IMR-90 (cell line): ENCODE data around the gene VSIG4. TPM values are rescaled to one million over a fixed set of nuclear protein-coding genes. Genes with fewer than 3 reads are reported as not detected.

Source experiments
- ATAC-seq: fragments of 200-7000 bp; cut with Tn5 transposase; 2 replicates; pipeline ENCODE4 v1.9.1; 2020; ENCODE audit warnings: low read depth, mild to moderate bottlenecking, moderate library complexity
- BruUV-seq: library from RNA; stranded (reverse); fragments of 400-500 nt; replicated peaks from 2 replicates; lab custom pipeline; 2021; lab: Mats Ljungman, UMichigan
- CTCF ChIA-PET: fragments of 300-600 bp; formaldehyde crosslinking; extraction: SDS; loops from one replicate; lab custom pipeline; 2021; ENCODE audit warnings: antibody characterized with exemption; lab: Yijun Ruan, JAX
- POLR2A ChIA-PET: fragments of 300-600 bp; sonication (Branson Sonifier 250); formaldehyde crosslinking; loops from one replicate; lab custom pipeline; 2022; ENCODE audit warnings: antibody characterized with exemption; ENCODE audit not compliant: unreplicated experiment; lab: Charles Lee
- DNase-seq: peaks from one replicate; pipeline ENCODE4 v3.0.0; 2013
- H2AFZ ChIP-seq: replicated peaks from 2 replicates; pipeline ENCODE3; 2013; ENCODE audit warnings: low read length, mild to moderate bottlenecking; ENCODE audit not compliant: poor library complexity
- H2AK5ac ChIP-seq: 2 replicates; pipeline ENCODE4 v1.6.1; 2013; ENCODE audit warnings: low read depth, low read length, inconsistent platforms
- H2AK9ac ChIP-seq: replicated peaks from 2 replicates; pipeline ENCODE3; 2013; ENCODE audit warnings: mild to moderate bottlenecking, low read depth, low read length, moderate library complexity; ENCODE audit not compliant: poor library complexity
- H2BK120ac ChIP-seq: 2 replicates; pipeline ENCODE4 v1.6.1; 2013; ENCODE audit warnings: low read depth, low read length, inconsistent platforms
- H2BK15ac ChIP-seq: 3 replicates; pipeline ENCODE4 v1.6.1; 2013; ENCODE audit warnings: low read depth, low read length, inconsistent platforms
- H2BK20ac ChIP-seq: 2 replicates; pipeline ENCODE4 v1.6.1; 2013; ENCODE audit warnings: low read depth, mild to moderate bottlenecking, inconsistent platforms, low read length, moderate library complexity
- H2BK5ac ChIP-seq: 2 replicates; pipeline ENCODE4 v1.6.1; 2013; ENCODE audit warnings: mild to moderate bottlenecking, low read depth, low read length, inconsistent platforms; ENCODE audit not compliant: poor library complexity, severe bottlenecking
- H3K14ac ChIP-seq: replicated peaks from 2 replicates; pipeline ENCODE4 v1.6.1; 2013; ENCODE audit warnings: low read depth, low read length, inconsistent platforms
- H3K18ac ChIP-seq: 2 replicates; pipeline ENCODE4 v1.6.1; 2013; ENCODE audit warnings: low read depth, low read length, control low read depth
- H3K23ac ChIP-seq: 2 replicates; pipeline ENCODE4 v1.6.1; 2013; ENCODE audit warnings: low read depth, low read length, inconsistent platforms
- H3K27ac ChIP-seq: 2 replicates; pipeline ENCODE4 v1.5.1; 2013; ENCODE audit warnings: mild to moderate bottlenecking, control low read depth, low read length; ENCODE audit not compliant: insufficient read depth
- H3K27me3 ChIP-seq: 2 replicates; pipeline ENCODE4 v1.6.1; 2013; ENCODE audit warnings: low read length; ENCODE audit not compliant: control insufficient read depth, insufficient read depth
- H3K36me3 ChIP-seq: 2 replicates; pipeline ENCODE4 v1.6.1; 2013; ENCODE audit warnings: low read length, mixed read lengths; ENCODE audit not compliant: control insufficient read depth, insufficient read depth
- H3K4ac ChIP-seq: 2 replicates; pipeline ENCODE4 v1.6.1; 2013; ENCODE audit warnings: low read depth, low read length, inconsistent platforms
- H3K4me1 ChIP-seq: 2 replicates; pipeline ENCODE4 v1.6.1; 2013; ENCODE audit warnings: low read length, mixed read lengths; ENCODE audit not compliant: control insufficient read depth, insufficient read depth
- H3K4me2 ChIP-seq: 2 replicates; pipeline ENCODE4 v1.6.1; 2013; ENCODE audit warnings: low read depth, mild to moderate bottlenecking, control low read depth, low read length, moderate library complexity
- H3K4me3 ChIP-seq: 2 replicates; pipeline ENCODE4 v1.5.1; 2013; ENCODE audit warnings: low read depth, mild to moderate bottlenecking, control low read depth, low read length, moderate library complexity; ENCODE audit not compliant: insufficient read depth
- H3K56ac ChIP-seq: 2 replicates; pipeline ENCODE4 v1.6.1; 2013; ENCODE audit warnings: low read length, inconsistent platforms; ENCODE audit not compliant: insufficient read depth; ENCODE audit errors: extremely low read depth
- H3K79me1 ChIP-seq, 2 experiments: 2 replicates each; pipeline ENCODE4 v1.6.1; 2013; ENCODE audit warnings: low read length in 2 of 2, inconsistent platforms in 1 of 2, low read depth in 1 of 2
- H3K9ac ChIP-seq: 2 replicates; pipeline ENCODE4 v1.6.1; 2013; ENCODE audit warnings: low read depth, low read length, control low read depth
- H3K9me1 ChIP-seq: 2 replicates; pipeline ENCODE4 v1.6.1; 2013; ENCODE audit warnings: low read length, inconsistent platforms; ENCODE audit not compliant: insufficient read depth
- H3K9me3 ChIP-seq: 2 replicates; pipeline ENCODE4 v1.6.1; 2013; ENCODE audit warnings: low read length; ENCODE audit not compliant: control insufficient read depth, insufficient read depth
- H4K20me1 ChIP-seq: 2 replicates; pipeline ENCODE4 v1.6.1; 2013; ENCODE audit warnings: low read length, inconsistent platforms; ENCODE audit not compliant: insufficient read depth
- H4K5ac ChIP-seq: 2 replicates; pipeline ENCODE4 v1.6.1; 2013; ENCODE audit warnings: mild to moderate bottlenecking, low read depth, low read length, control low read depth
- H4K8ac ChIP-seq, 2 experiments: 2 replicates each; pipeline ENCODE4 v1.6.1; 2013; ENCODE audit warnings: low read depth in 2 of 2, low read length in 2 of 2, control low read depth in 1 of 2, inconsistent platforms in 1 of 2
- H4K91ac ChIP-seq: 2 replicates; pipeline ENCODE4 v1.6.1; 2013; ENCODE audit warnings: low read depth, low read length, inconsistent platforms; ENCODE audit not compliant: insufficient read depth
- BHLHE40 ChIP-seq: fragments of 150-350 bp; IDR thresholded peaks from 2 replicates; pipeline ENCODE4 v1.6.1; 2016; ENCODE audit warnings: mild to moderate bottlenecking, low read depth, low read length
- CEBPB ChIP-seq: IDR thresholded peaks from 2 replicates; pipeline ENCODE4 v1.6.1; 2012; ENCODE audit warnings: low read depth, low read length, improper control_type of control experiment
- FOS ChIP-seq: fragments of 150-350 bp; IDR thresholded peaks from 2 replicates; pipeline ENCODE4 v1.6.1; 2016; ENCODE audit warnings: low read depth, low read length
- WGBS, 2 experiments: methylation state at CpG; one replicate each; pipeline versions ENCODE4 v1.1.5 to v1.1.7; 2013; ENCODE audit warnings: missing lambda C conversion rate in 2 of 2; ENCODE audit not compliant: insufficient read length in 1 of 2; ENCODE audit errors: extremely low coverage in 2 of 2; 5-methylcytosine and 5-hydroxymethylcytosine counted together
- dilution Hi-C: fragments of 300-500 bp; cut with HindIII; formaldehyde crosslinking; loops from one replicate; pipeline ENCODE4 v1.14.3; 2018; ENCODE audit warnings: low sequenced_read_pairs; ENCODE audit not compliant: unreplicated experiment
- in situ Hi-C: fragments of 300-500 bp; cut with MboI; formaldehyde crosslinking; loops from 3 replicates; pipeline ENCODE4 v1.14.3; 2019; ENCODE audit warnings: low sequenced_read_pairs, inconsistent platforms, mixed read lengths
- intact Hi-C: fragments of 100-400 bp; cut with micrococcal nuclease; formaldehyde crosslinking; loops from 2 replicates; pipeline ENCODE4 v1.10.0; 2022
- polyA plus RNA-seq, 3 experiments: library from polyadenylated mRNA; depleted of rRNA; stranded (reverse); fragments of >200 nt; gene quantifications; 2 replicates each; pipeline ENCODE4 v1.2.3, GENCODE V29; 2012; ENCODE audit warnings: low replicate concordance in 1 of 3
- total RNA-seq: library from RNA; depleted of rRNA; stranded (reverse); fragments of >200 nt; gene quantifications from 2 replicates; pipeline ENCODE4 v1.2.3, GENCODE V29; 2012
- TF ChIP-seq, protein P1 (sequence below): conservative IDR thresholded peaks from 2 replicates; pipeline ENCODE4 v1.5.1; 2012; ENCODE audit warnings: mild to moderate bottlenecking, low read depth, low read length, improper control_type of control experiment

VSIG4 gene
- total and polyA plus RNA-seq, 2 of the 4 experiments (the other 2 are of a cell fraction): not detected

- in situ Hi-C loops: no loop called here
Observed at GRCh38 chrX:66022632-66023384, 17.1 kb downstream of the VSIG4 start.

More at GRCh38 chrX:66022632-66023384, 17.1 kb downstream of the VSIG4 start:
- dilution Hi-C loops: no loop called here
- no peak overlapping the region for H4K91ac ChIP-seq
- no peak for DNase-seq
- POLR2A ChIA-PET: no interaction called here
- no peaks in the 10 kb centered on the region for H3K4me1 ChIP-seq
- peaks cover 7% of the 10 kb centered on the region for H3K27me3 ChIP-seq
- H4K8ac ChIP-seq: no peak overlapping the region
- no peaks in the 10 kb centered on the region for H4K20me1 ChIP-seq
- no peaks in the 10 kb centered on the region for H3K9me3 ChIP-seq
- no peak overlapping the region for H3K9ac ChIP-seq
- H3K56ac ChIP-seq: no peak overlapping the region
- H3K36me3 ChIP-seq: no peaks in the 10 kb centered on the region
- WGBS, 2 experiments: no CpG with 5 or more reads among the region's 5 CpGs
- intact Hi-C loops: no loop called here
- no peak overlapping the region for H3K4me2 ChIP-seq
- H3K27ac ChIP-seq: no peak overlapping the region
- H3K4me3 ChIP-seq: no peak overlapping the region
- no peak overlapping the region for H2BK5ac ChIP-seq
- ATAC-seq: no peak
- H2AK5ac ChIP-seq: no peak overlapping the region
- H2BK120ac ChIP-seq: no peak overlapping the region
- no peak overlapping the region for H2AFZ ChIP-seq
- H2BK20ac ChIP-seq: no peak overlapping the region
- TF ChIP-seq, protein P1, sequence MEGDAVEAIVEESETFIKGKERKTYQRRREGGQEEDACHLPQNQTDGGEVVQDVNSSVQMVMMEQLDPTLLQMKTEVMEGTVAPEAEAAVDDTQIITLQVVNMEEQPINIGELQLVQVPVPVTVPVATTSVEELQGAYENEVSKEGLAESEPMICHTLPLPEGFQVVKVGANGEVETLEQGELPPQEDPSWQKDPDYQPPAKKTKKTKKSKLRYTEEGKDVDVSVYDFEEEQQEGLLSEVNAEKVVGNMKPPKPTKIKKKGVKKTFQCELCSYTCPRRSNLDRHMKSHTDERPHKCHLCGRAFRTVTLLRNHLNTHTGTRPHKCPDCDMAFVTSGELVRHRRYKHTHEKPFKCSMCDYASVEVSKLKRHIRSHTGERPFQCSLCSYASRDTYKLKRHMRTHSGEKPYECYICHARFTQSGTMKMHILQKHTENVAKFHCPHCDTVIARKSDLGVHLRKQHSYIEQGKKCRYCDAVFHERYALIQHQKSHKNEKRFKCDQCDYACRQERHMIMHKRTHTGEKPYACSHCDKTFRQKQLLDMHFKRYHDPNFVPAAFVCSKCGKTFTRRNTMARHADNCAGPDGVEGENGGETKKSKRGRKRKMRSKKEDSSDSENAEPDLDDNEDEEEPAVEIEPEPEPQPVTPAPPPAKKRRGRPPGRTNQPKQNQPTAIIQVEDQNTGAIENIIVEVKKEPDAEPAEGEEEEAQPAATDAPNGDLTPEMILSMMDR: 0 out of 2 replicates have a peak, but pooled peaks have one; percentile 12
- no peak for TF ChIP-seq FOS
- TF ChIP-seq CEBPB: no peak
- no peak for TF ChIP-seq BHLHE40
- no peaks in the 10 kb centered on the region for H3K79me1 ChIP-seq
- H3K9me1 ChIP-seq: no peaks in the 10 kb centered on the region
- no peak overlapping the region for H3K4ac ChIP-seq
- CTCF ChIA-PET: no interaction called here
- no peak overlapping the region for H3K18ac ChIP-seq
- no TSS peak for BruUV-seq
- no peak overlapping the region for H2AK9ac ChIP-seq
- no peak overlapping the region for H3K14ac ChIP-seq
- H2BK15ac ChIP-seq: no peak overlapping the region
- no peak overlapping the region for H3K23ac ChIP-seq
- no peak overlapping the region for H4K5ac ChIP-seq
